BLaER1 (cell line): Measurements from ENCODE around the gene TARDBP.
"Not testable (repeated sequence)": the region's sequence is repeated elsewhere in the genome, so short reads cannot be mapped to it uniquely, and the experiment has no call there.

ENCODE experiments used
- H3K27ac ChIP-seq: shearing (Covaris generic); formaldehyde crosslinking; 2 replicates; pipeline ENCODE4 v1.8.1; 2022
- H3K27me3 ChIP-seq: shearing (Covaris generic); formaldehyde crosslinking; 2 replicates; pipeline ENCODE4 v1.8.1; 2022
- H3K36me3 ChIP-seq: shearing (Covaris generic); formaldehyde crosslinking; 2 replicates; pipeline ENCODE4 v1.8.1; 2022
- H3K4me1 ChIP-seq: shearing (Covaris generic); formaldehyde crosslinking; 2 replicates; pipeline ENCODE4 v1.8.1; 2022
- H3K4me2 ChIP-seq: shearing (Covaris generic); formaldehyde crosslinking; 2 replicates; pipeline ENCODE4 v1.8.1; 2022
- H3K4me3 ChIP-seq: shearing (Covaris generic); formaldehyde crosslinking; 2 replicates; pipeline ENCODE4 v1.8.1; 2022
- H3K9ac ChIP-seq: shearing (Covaris generic); formaldehyde crosslinking; 2 replicates; pipeline ENCODE4 v1.8.1; 2022
- H3K9me3 ChIP-seq: shearing (Covaris generic); formaldehyde crosslinking; 2 replicates; pipeline ENCODE4 v1.8.1; 2022
- H4K20me1 ChIP-seq: shearing (Covaris generic); formaldehyde crosslinking; 2 replicates; pipeline ENCODE4 v1.8.1; 2022
- Cebpa-rat ChIP-seq: shearing (Covaris generic); IDR thresholded peaks from 2 replicates; pipeline ENCODE4 v1.8.1; 2022

Gene TARDBP

GRCh38 chr1:11067716-11068599 is 55.5 kb downstream of the TARDBP start:
- Histone ChIP-seq H3K9ac (no peak overlapping the region), H3K27ac (no peak overlapping the region), H3K9me3 (no peaks in the 10 kb centered on the region), H3K36me3 (peaks cover 99% of the 10 kb centered on the region), H3K4me3 (no peak overlapping the region), H4K20me1 (peaks cover 12% of the 10 kb centered on the region), H3K4me2 (no peak overlapping the region), H3K4me1 (0 out of 2 replicates have a peak, but pooled peaks cover 5% of the 10 kb centered on the region), H3K27me3 (no peaks in the 10 kb centered on the region)
- no peak for TF ChIP-seq Cebpa-rat

GRCh38 chr1:11068600-11069473 is 56.4 kb downstream of the TARDBP start:
- no peak for TF ChIP-seq Cebpa-rat
- Histone ChIP-seq H3K4me3 (no peak overlapping the region), H3K4me2 (no peak overlapping the region), H3K27me3 (no peaks in the 10 kb centered on the region), H3K27ac (no peak overlapping the region), H3K9ac (no peak overlapping the region), H3K4me1 (0 out of 2 replicates have a peak, but pooled peaks cover 5% of the 10 kb centered on the region), H4K20me1 (peaks cover 12% of the 10 kb centered on the region), H3K9me3 (no peaks in the 10 kb centered on the region), H3K36me3 (peaks cover 99% of the 10 kb centered on the region)

- Histone ChIP-seq H3K27me3 (no peaks in the 10 kb centered on the region), H3K4me2 (no peak overlapping the region), H3K4me3 (no peak overlapping the region), H3K9me3 (no peaks in the 10 kb centered on the region), H4K20me1 (peaks cover 12% of the 10 kb centered on the region), H3K27ac (no peak overlapping the region), H3K36me3 (peaks cover 100% of the 10 kb centered on the region), H3K9ac (no peak overlapping the region), H3K4me1 (0 out of 2 replicates have a peak, but pooled peaks cover 5% of the 10 kb centered on the region)
- no peak for TF ChIP-seq Cebpa-rat
Observed at GRCh38 chr1:11070876-11071275, 58.4 kb downstream of the TARDBP start.

GRCh38 chr1:11071463-11072215 is 59.2 kb downstream of the TARDBP start:
- Histone ChIP-seq H3K9me3 (no peaks in the 10 kb centered on the region), H3K27me3 (no peaks in the 10 kb centered on the region), H3K36me3 (peaks cover 100% of the 10 kb centered on the region), H3K4me2 (no peak overlapping the region), H3K27ac (no peak overlapping the region), H3K4me1 (0 out of 2 replicates have a peak, but pooled peaks cover 5% of the 10 kb centered on the region), H3K9ac (no peak overlapping the region), H4K20me1 (peaks cover 12% of the 10 kb centered on the region), H3K4me3 (no peak overlapping the region)
- TF ChIP-seq Cebpa-rat = no peak

- 0 out of 2 replicates have a peak, but pooled peaks cover 5% of the 10 kb centered on the region for H3K4me1 ChIP-seq
- H3K27ac ChIP-seq = 0 out of 2 replicates have a peak overlapping the region, but pooled peaks have one; percentile 9
- H3K36me3 ChIP-seq = peaks cover 100% of the 10 kb centered on the region
- no peak overlapping the region for H3K4me2 ChIP-seq
- H3K9ac ChIP-seq = no peak overlapping the region
- H4K20me1 ChIP-seq = peaks cover 12% of the 10 kb centered on the region
- no peak overlapping the region for H3K4me3 ChIP-seq
- no peaks in the 10 kb centered on the region for H3K9me3 ChIP-seq
- H3K27me3 ChIP-seq = no peaks in the 10 kb centered on the region
- TF ChIP-seq Cebpa-rat = no peak
Observed at GRCh38 chr1:11072216-11072917, 59.9 kb downstream of the TARDBP start.

GRCh38 chr1:11073398-11073797 is 60.9 kb downstream of the TARDBP start:
- not testable (repeated sequence) for H3K9me3 ChIP-seq, H3K4me3 ChIP-seq, H3K27ac ChIP-seq, H3K4me2 ChIP-seq, H3K27me3 ChIP-seq, H3K9ac ChIP-seq, H3K4me1 ChIP-seq
- Histone ChIP-seq H4K20me1 (peaks cover 12% of the 10 kb centered on the region), H3K36me3 (peaks cover 100% of the 10 kb centered on the region)
